ENCODE measurements around the gene HCN1.

Gene HCN1

GRCh38 chr5:45355189-45355992 lies 340.8 kb downstream of the HCN1 start:
- no peaks in the 10 kb centered on the region for H3K4me1 ChIP-seq (ENCODE audit: control insufficient read depth, insufficient read depth, low read length)
- no peaks in the 10 kb centered on the region for H3K36me3 ChIP-seq (ENCODE audit: control insufficient read depth in 2 of 2, insufficient read depth in 1 of 2, low read length in 2 of 2)
- CTCF ChIA-PET = interaction anchor here (0.9 kb wide), 1 partner anchor 12 kb away, joined by 3 read pairs; no protein-coding TSS in a partner anchor
- no peak overlapping the region for H3K27ac ChIP-seq (ENCODE audit: extremely low read depth, low read depth, low read length)
- no peak for TF ChIP-seq ZNF660 (tag by site-specific recombination; IDR thresholded peaks at IDR 0.05)
- no peak for TF ChIP-seq ZNF791 (tag by site-specific recombination; IDR thresholded peaks at IDR 0.05)
- no peak for TF ChIP-seq PRDM1 (tag by site-specific recombination; IDR thresholded peaks at IDR 0.05)
- no peak for TF ChIP-seq ZNF174 (tag by site-specific recombination; IDR thresholded peaks at IDR 0.05)
- TF ChIP-seq ZNF202 (tag by site-specific recombination; IDR thresholded peaks at IDR 0.05; ENCODE audit: borderline replicate concordance) = no peak
- no peak for TF ChIP-seq ZNF473 (tag by site-specific recombination; IDR thresholded peaks at IDR 0.05)
- TF ChIP-seq ZNF280D (tag by site-specific recombination; IDR thresholded peaks at IDR 0.05) = no peak
- TF ChIP-seq ZBTB1 (tag by site-specific recombination; IDR thresholded peaks at IDR 0.05) = no peak
- peaks cover 2% of the 10 kb centered on the region; the same call in 1 of the 2 replicates for H3K9me3 ChIP-seq (ENCODE audit: control insufficient read depth, insufficient read depth, low read depth, low read length)
- no peak overlapping the region for H3K4me3 ChIP-seq (ENCODE audit: low read depth, low read length)
- POLR2A ChIA-PET = no interaction called here

- no peaks in the 10 kb centered on the region for H3K36me3 ChIP-seq (ENCODE audit: control insufficient read depth in 2 of 2, insufficient read depth in 1 of 2, low read length in 2 of 2)
- H3K9me3 ChIP-seq (ENCODE audit: control insufficient read depth, insufficient read depth, low read depth, low read length) = no peaks in the 10 kb centered on the region
- H3K4me1 ChIP-seq (ENCODE audit: control insufficient read depth, insufficient read depth, low read length) = no peaks in the 10 kb centered on the region
- ChIA-PET POLR2A (no interaction called here), CTCF (interaction anchor here (0.7 kb wide), 1 partner anchor 474 kb away, joined by 3 read pairs; no protein-coding TSS in a partner anchor)
- TF ChIP-seq TRIM28 (IDR thresholded peaks at IDR 0.05; ENCODE audit: borderline replicate concordance, low read length) (no peak), ZFP37 (tag by site-specific recombination; IDR thresholded peaks at IDR 0.05) (no peak), ZNF514 (tag by site-specific recombination; IDR thresholded peaks at IDR 0.05) (no peak), ZBTB49 (tag by site-specific recombination; IDR thresholded peaks at IDR 0.05; ENCODE audit: low read depth) (no peak)
- no peak overlapping the region for H3K27ac ChIP-seq (ENCODE audit: extremely low read depth, low read depth, low read length)
- H3K4me3 ChIP-seq (ENCODE audit: low read depth, low read length) = no peak overlapping the region
These were observed 359.7 kb downstream of the HCN1 start for GRCh38 chr5:45336464-45336863.

- Histone ChIP-seq H3K27ac (ENCODE audit: extremely low read depth, low read depth, low read length) (no peak overlapping the region), H3K4me1 (ENCODE audit: control insufficient read depth, insufficient read depth, low read length) (no peaks in the 10 kb centered on the region), H3K36me3 (ENCODE audit: control insufficient read depth in 2 of 2, insufficient read depth in 1 of 2, low read length in 2 of 2) (no peaks in the 10 kb centered on the region), H3K4me3 (ENCODE audit: low read depth, low read length) (no peak overlapping the region), H3K9me3 (ENCODE audit: control insufficient read depth, insufficient read depth, low read depth, low read length) (no peaks in the 10 kb centered on the region)
- TF ChIP-seq ZNF670 (tag by site-specific recombination; IDR thresholded peaks at IDR 0.05; ENCODE audit: low read depth) = no peak
- no peak for TF ChIP-seq ZFP69B (tag by site-specific recombination; IDR thresholded peaks at IDR 0.05)
- TF ChIP-seq ZNF37A (tag by site-specific recombination; IDR thresholded peaks at IDR 0.05) = no peak
- TF ChIP-seq HOXC10 (CRISPR knock-in tag; IDR thresholded peaks at IDR 0.05) = no peak
- CTCF ChIA-PET = interaction anchor here (0.7 kb wide), 1 partner anchor 474 kb away, joined by 3 read pairs; no protein-coding TSS in a partner anchor
- POLR2A ChIA-PET = no interaction called here
These were observed 360.2 kb downstream of the HCN1 start for GRCh38 chr5:45335978-45336377.
